ENCODE data around the gene PPP6R2. TPM values are rescaled to one million over a fixed set of nuclear protein-coding genes. Genes with fewer than 3 reads are reported as not detected.

PPP6R2 gene
- total RNA-seq, 4 donors from 2014 or later = 65.7 to 103 (median 74.0) TPM

DNA sequence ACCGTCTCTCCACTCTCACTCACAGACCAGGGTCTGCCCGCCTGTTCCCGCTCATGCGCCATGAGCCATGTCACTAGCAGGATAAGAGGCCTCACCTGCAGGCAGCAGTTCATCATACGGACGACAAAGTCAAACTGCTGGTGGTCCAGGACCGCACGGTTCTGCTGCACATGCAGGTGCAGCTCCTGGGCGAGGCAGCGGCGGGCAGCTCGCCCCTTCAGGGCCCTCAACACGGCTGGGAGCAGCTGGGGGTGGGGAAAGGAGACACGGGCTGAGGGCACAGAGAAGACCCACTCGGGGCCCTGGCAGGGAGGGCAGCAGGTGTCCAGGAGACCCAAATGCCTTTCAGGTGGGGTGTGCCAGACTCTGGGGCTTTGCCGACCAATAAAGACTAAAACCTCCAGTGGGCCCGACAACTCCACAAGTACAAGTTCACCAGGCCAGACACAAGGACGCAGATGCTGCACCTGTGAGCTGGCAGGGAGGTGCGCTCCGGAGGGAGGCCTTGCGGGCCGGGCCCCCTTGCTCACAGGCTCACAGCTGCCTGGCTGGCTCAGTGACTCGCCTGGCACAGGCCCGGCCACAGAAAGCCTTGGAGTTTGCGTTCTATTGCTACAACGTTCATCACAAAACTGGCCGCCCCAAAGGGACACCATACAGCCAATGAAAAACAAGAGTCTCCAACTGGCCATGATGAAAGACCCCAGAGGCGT, 120.2 kb downstream of the PPP6R2 start:
- no peaks in the 10 kb centered on the region for H3K9me3 ChIP-seq
- H3K4me1 ChIP-seq = no peaks in the 10 kb centered on the region
- TF ChIP-seq CTCF (IDR thresholded peaks at IDR 0.05) (no peak), POLR2A (IDR thresholded peaks at IDR 0.05) (no peak)
- H3K27me3 ChIP-seq = no peaks in the 10 kb centered on the region
- no peak overlapping the region for H3K27ac ChIP-seq
- intact Hi-C loops (cut with DNase I) = no loop called here
- H3K36me3 ChIP-seq = peaks cover 92 to 96% of the 10 kb centered on the region in 2 donors
- WGBS, 2 donors = 95% methylated on average over 18 to 22 of the region's 28 CpGs
- no peak overlapping the region for H3K4me3 ChIP-seq (replicated peaks in 1 of 3)
- DNase-seq = no peak

GRCh38 chr22:50464451-50464850, 121.3 kb downstream of the PPP6R2 start:
- peaks cover 81 to 85% of the 10 kb centered on the region in 2 donors for H3K36me3 ChIP-seq
- WGBS, 2 donors = 91 to 97% methylated on average over 16 to 18 of the region's 24 CpGs
- intact Hi-C loops (cut with DNase I) = no loop called here
- H3K4me3 ChIP-seq (replicated peaks in 1 of 3) = no peak overlapping the region
- DNase-seq = no peak
- no peak for TF ChIP-seq CTCF (IDR thresholded peaks at IDR 0.05)
- TF ChIP-seq POLR2A (IDR thresholded peaks at IDR 0.05) = no peak
- peaks cover 0 to 4% of the 10 kb centered on the region in 2 donors for H3K4me1 ChIP-seq
- no peak overlapping the region for H3K27ac ChIP-seq
- H3K9me3 ChIP-seq = no peaks in the 10 kb centered on the region
- H3K27me3 ChIP-seq = no peaks in the 10 kb centered on the region

GRCh38 chr22:50465066-50465930, 122.2 kb downstream of the PPP6R2 start:
- H3K9me3 ChIP-seq = no peaks in the 10 kb centered on the region
- H3K4me1 ChIP-seq = peaks cover 5 to 12% of the 10 kb centered on the region in 2 donors
- H3K36me3 ChIP-seq = peaks cover 72 to 76% of the 10 kb centered on the region in 2 donors
- no peak overlapping the region for H3K4me3 ChIP-seq (replicated peaks in 1 of 3)
- 90 to 91% methylated on average over 22 to 25 of the region's 30 CpGs for WGBS, 2 donors
- intact Hi-C loops (cut with DNase I) = no loop called here
- TF ChIP-seq CTCF (IDR thresholded peaks at IDR 0.05) (no peak), POLR2A (IDR thresholded peaks at IDR 0.05) (no peak)
- no peaks in the 10 kb centered on the region for H3K27me3 ChIP-seq
- no peak overlapping the region for H3K27ac ChIP-seq
- DNase-seq = no peak

GRCh38 chr22:50467341-50467740, 124.2 kb downstream of the PPP6R2 start:
- intact Hi-C loops (cut with DNase I) = no loop called here
- DNase-seq = no peak

More at GRCh38 chr22:50467341-50467740, 124.2 kb downstream of the PPP6R2 start:
- peaks cover 52 to 56% of the 10 kb centered on the region in 2 donors for H3K36me3 ChIP-seq
- 81 to 94% methylated on average over 13 to 19 of the region's 24 CpGs for WGBS, 2 donors
- H3K4me1 ChIP-seq = peaks cover 25 to 33% of the 10 kb centered on the region in 2 donors
- H3K4me3 ChIP-seq (replicated peaks in 1 of 3) = no peak overlapping the region
- TF ChIP-seq CTCF (IDR thresholded peaks at IDR 0.05) (no peak), POLR2A (IDR thresholded peaks at IDR 0.05) (no peak)
- no peaks in the 10 kb centered on the region for H3K27me3 ChIP-seq
- H3K9me3 ChIP-seq = no peaks in the 10 kb centered on the region
- no peak overlapping the region for H3K27ac ChIP-seq

Data from thyroid gland (tissue), 4 donors.